Prostate gland (tissue), 2 donors: Measurements from ENCODE around the gene MS4A1.

Experiments used
- CTCF ChIP-seq, 4 experiments: fragments of 200-600 bp in 2 of 4; fragments of 450-650 bp in 2 of 4; sonication (generic) in 2 of 4; IDR thresholded peaks; 1 replicate in 3 of 4; 2 replicates in 1 of 4; pipeline ENCODE4 v1.5.1; 2016 to 2019; ENCODE audit warnings: antibody characterized with exemption in 4 of 4, mild to moderate bottlenecking in 2 of 4, moderate library complexity in 2 of 4
- POLR2AphosphoS5 ChIP-seq: sonication (generic); formaldehyde crosslinking; IDR thresholded peaks from one replicate; pipeline ENCODE4 v1.6.1; 2017; ENCODE audit warnings: antibody characterized with exemption

GRCh38 chr11:60504219-60504905 lies 48.7 kb downstream of the MS4A1 start:
- TF ChIP-seq POLR2AphosphoS5, result no peak
- TF ChIP-seq CTCF (IDR thresholded peaks at IDR 0.05), result no peak
